GM23248 (cell line): Measurements from ENCODE around the gene RAB38.

Experiments
- EZH2 ChIP-seq: fragments of 200-600 bp; sonication (generic); IDR thresholded peaks from 2 replicates; pipeline ENCODE4 v1.6.1; 2018; ENCODE audit warnings: antibody characterized with exemption, mild to moderate bottlenecking; ENCODE audit not compliant: insufficient read depth, poor library complexity, severe bottlenecking
- EZH2phosphoT487 ChIP-seq: fragments of 200-600 bp; sonication (generic); IDR thresholded peaks from 2 replicates; pipeline ENCODE4 v1.6.1; 2018; ENCODE audit warnings: antibody characterized with exemption, moderate library complexity, mild to moderate bottlenecking, low read depth; ENCODE audit not compliant: insufficient read depth

GRCh38 chr11:88181776-88182175 lies 6.5 kb upstream of the RAB38 start:
- TF ChIP-seq EZH2 (no peak), EZH2phosphoT487 (no peak)
